Neural cell (in vitro differentiated cells): ENCODE results near the gene SSUH2. TPM values are rescaled to one million over a fixed set of nuclear protein-coding genes. Genes with fewer than 3 reads are reported as not detected.

Experiments used
- H2AFZ ChIP-seq: fragments of 200-600, 300-800 bp; sonication (generic), shearing (Covaris generic); 2 replicates; pipeline ENCODE4 v1.6.0; 2014; ENCODE audit warnings: low read depth, mild to moderate bottlenecking, antibody characterized with exemption, low read length, moderate library complexity
- H3F3A ChIP-seq: fragments of 200-600 bp; shearing (Covaris generic); 2 replicates; pipeline ENCODE4 v1.6.1; 2016; ENCODE audit warnings: mild to moderate bottlenecking, moderate library complexity, mixed read lengths, antibody characterized with exemption, low read length; ENCODE audit not compliant: insufficient read depth, poor library complexity, severe bottlenecking
- H3K27ac ChIP-seq: fragments of 200-600, 300-800 bp; sonication (generic), shearing (Covaris generic); 2 replicates; pipeline ENCODE4 v1.5.1; 2014; ENCODE audit warnings: mild to moderate bottlenecking, low read length, moderate library complexity
- H3K27me3 ChIP-seq: fragments of 300-800, 200-600 bp; sonication (generic), shearing (Covaris generic); 2 replicates; pipeline ENCODE4 v1.6.0; 2014; ENCODE audit warnings: mild to moderate bottlenecking, low read depth, low read length, moderate library complexity; ENCODE audit not compliant: insufficient read depth
- H3K36me3 ChIP-seq: fragments of 300-800, 200-600 bp; sonication (generic), shearing (Covaris generic); 2 replicates; pipeline ENCODE4 v1.5.1; 2014; ENCODE audit warnings: mild to moderate bottlenecking, antibody characterized with exemption, low read length, moderate library complexity; ENCODE audit not compliant: insufficient read depth
- H3K4me2 ChIP-seq: fragments of 300-800, 200-600 bp; sonication (generic), shearing (Covaris generic); 2 replicates; pipeline ENCODE4 v1.6.0; 2014; ENCODE audit warnings: mild to moderate bottlenecking, low read length
- H3K4me3 ChIP-seq: fragments of 300-800, 200-600 bp; sonication (generic), shearing (Covaris generic); 2 replicates; pipeline ENCODE4 v1.5.1; 2014; ENCODE audit warnings: mild to moderate bottlenecking, low read length, moderate library complexity
- H3K79me2 ChIP-seq: fragments of 200-600 bp; shearing (Covaris generic); replicated peaks from 2 replicates; pipeline ENCODE4 v1.6.0; 2014; ENCODE audit warnings: mild to moderate bottlenecking, low read length, moderate library complexity; ENCODE audit not compliant: insufficient read depth
- H3K9ac ChIP-seq: fragments of 300-800, 200-600 bp; sonication (generic), shearing (Covaris generic); 2 replicates; pipeline ENCODE4 v1.6.1; 2016; ENCODE audit warnings: mild to moderate bottlenecking, low read length, mixed read lengths
- H3K9me2 ChIP-seq: fragments of 200-600 bp; shearing (Covaris generic); 2 replicates; pipeline ENCODE4 v1.6.1; 2016; ENCODE audit warnings: mild to moderate bottlenecking, low read length, mixed read lengths; ENCODE audit not compliant: insufficient read depth
- H3K9me3 ChIP-seq: fragments of 200-600, 300-800 bp; sonication (generic), shearing (Covaris generic); 2 replicates; pipeline ENCODE4 v1.6.1; 2016; ENCODE audit warnings: mild to moderate bottlenecking, mixed run types, low read length, moderate library complexity, mixed read lengths
- H4K20me1 ChIP-seq: fragments of 200-600 bp; shearing (Covaris generic); 2 replicates; pipeline ENCODE4 v1.6.1; 2016; ENCODE audit warnings: mild to moderate bottlenecking, mixed run types; ENCODE audit not compliant: insufficient read depth
- CTCF ChIP-seq: fragments of 450-650 bp; IDR thresholded peaks from 2 replicates; pipeline ENCODE4 v1.5.1; 2014; ENCODE audit warnings: antibody characterized with exemption, mild to moderate bottlenecking, moderate library complexity; ENCODE audit not compliant: poor library complexity, severe bottlenecking
- EP300 ChIP-seq: fragments of 450-650 bp; conservative IDR thresholded peaks from 2 replicates; pipeline ENCODE4 v1.6.1; 2014; ENCODE audit warnings: antibody characterized with exemption, mild to moderate bottlenecking, moderate library complexity; ENCODE audit not compliant: poor library complexity, severe bottlenecking
- EZH2 ChIP-seq: fragments of 200-600, 300-800 bp; shearing (Covaris generic), sonication (generic); IDR thresholded peaks from 2 replicates; pipeline ENCODE4 v1.6.1; 2014; ENCODE audit warnings: antibody characterized with exemption, low read length, borderline replicate concordance, mild to moderate bottlenecking; ENCODE audit not compliant: insufficient read depth, poor library complexity, severe bottlenecking
- MXI1 ChIP-seq: fragments of 450-650 bp; conservative IDR thresholded peaks from 2 replicates; pipeline ENCODE4 v1.6.1; 2014; ENCODE audit warnings: antibody characterized with exemption, mild to moderate bottlenecking; ENCODE audit not compliant: poor library complexity, severe bottlenecking
- POLR2AphosphoS5 ChIP-seq: IDR thresholded peaks from 2 replicates; pipeline ENCODE4 v1.6.1; 2012
- RAD21 ChIP-seq: fragments of 450-650 bp; conservative IDR thresholded peaks from 2 replicates; pipeline ENCODE4 v1.6.1; 2014; ENCODE audit warnings: antibody characterized with exemption, mild to moderate bottlenecking, moderate library complexity
- REST ChIP-seq: IDR thresholded peaks from 2 replicates; pipeline ENCODE4 v1.6.1; 2012; ENCODE audit warnings: borderline replicate concordance
- SMC3 ChIP-seq: fragments of 450-650 bp; conservative IDR thresholded peaks from 2 replicates; pipeline ENCODE4 v1.6.1; 2014; ENCODE audit warnings: antibody characterized with exemption, mild to moderate bottlenecking, moderate library complexity; ENCODE audit not compliant: poor library complexity
- TAF1 ChIP-seq: IDR thresholded peaks from 2 replicates; pipeline ENCODE4 v1.6.1; 2012; ENCODE audit warnings: low read depth
- polyA plus RNA-seq: library from polyadenylated mRNA; depleted of rRNA; stranded (reverse); fragments of >200 nt; gene quantifications from 2 replicates; pipeline ENCODE4 v1.2.3, GENCODE V29; 2014

The SSUH2 gene
- polyA plus RNA-seq, 1 donor from 2014 or later: 0.88 TPM

GRCh38 chr3:8642001-8642400 is 2.6 kb downstream of the SSUH2 start:
- Histone ChIP-seq H2AFZ (no peak overlapping the region), H3K36me3 (no peaks in the 10 kb centered on the region), H3K9ac (no peak overlapping the region), H3K9me3 (no peaks in the 10 kb centered on the region), H4K20me1 (no peaks in the 10 kb centered on the region), H3K79me2 (no peaks in the 10 kb centered on the region), H3K9me2 (no peaks in the 10 kb centered on the region), H3K4me2 (no peak overlapping the region), H3K27me3 (no peaks in the 10 kb centered on the region), H3K4me3 (no peak overlapping the region), H3F3A (no peaks in the 10 kb centered on the region), H3K27ac (no peak overlapping the region)
- TF ChIP-seq REST: no peak
- TF ChIP-seq RAD21: no peak
- no peak for TF ChIP-seq TAF1
- TF ChIP-seq SMC3: no peak
- TF ChIP-seq EZH2: no peak
- TF ChIP-seq MXI1: no peak
- TF ChIP-seq EP300: no peak
- no peak for TF ChIP-seq CTCF
- TF ChIP-seq POLR2AphosphoS5: no peak

- no peaks in the 10 kb centered on the region for H4K20me1 ChIP-seq
Observed at GRCh38 chr3:8641472-8641871, 3.1 kb downstream of the SSUH2 start.

More at GRCh38 chr3:8641472-8641871, 3.1 kb downstream of the SSUH2 start:
- Histone ChIP-seq H3K27ac (no peak overlapping the region), H3K9me3 (no peaks in the 10 kb centered on the region), H3K79me2 (no peaks in the 10 kb centered on the region), H3K4me3 (no peak overlapping the region), H3K27me3 (no peaks in the 10 kb centered on the region), H3F3A (no peaks in the 10 kb centered on the region), H3K9ac (no peak overlapping the region), H3K4me2 (no peak overlapping the region), H3K36me3 (no peaks in the 10 kb centered on the region), H3K9me2 (no peaks in the 10 kb centered on the region), H2AFZ (no peak overlapping the region)
- TF ChIP-seq RAD21 (no peak), CTCF (no peak), EZH2 (no peak), TAF1 (no peak), SMC3 (no peak), MXI1 (no peak), POLR2AphosphoS5 (no peak), EP300 (no peak), REST (no peak)
